ENCODE data around the gene BCAT1.

BCAT1 gene

GRCh38 chr12:24776861-24777260, 172.0 kb downstream of the BCAT1 start:
- no peak for FAIRE-seq
- no peak for DNase-seq (ENCODE audit: insufficient read length, low spot score)

DNA sequence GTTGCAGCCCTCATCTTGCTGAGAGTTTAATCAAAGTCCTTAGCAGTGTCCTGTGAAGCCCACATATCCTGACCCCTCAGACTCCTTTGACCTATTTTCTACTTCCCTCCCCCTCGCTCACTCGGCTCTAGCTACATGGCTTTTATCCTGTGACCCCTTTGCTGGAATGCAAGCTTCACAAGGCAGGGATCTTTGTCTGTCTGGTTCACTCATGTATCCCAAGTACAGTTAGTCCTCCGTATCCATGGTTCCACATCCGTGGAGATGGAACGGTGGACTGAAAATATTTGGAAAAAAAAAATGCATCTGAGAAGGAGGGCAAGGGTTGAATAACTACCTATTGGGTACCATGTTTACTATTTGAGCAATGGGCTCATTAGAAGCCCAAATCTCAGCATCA, 173.8 kb downstream of the BCAT1 start:
- no peak for FAIRE-seq
- no peak for DNase-seq (ENCODE audit: insufficient read length, low spot score)

GRCh38 chr12:24773996-24774395, 174.9 kb downstream of the BCAT1 start:
- no peak for FAIRE-seq
- DNase-seq (ENCODE audit: insufficient read length, low spot score), result no peak

- no peak for DNase-seq (ENCODE audit: insufficient read length, low spot score)
- FAIRE-seq, result no peak
Observed at GRCh38 chr12:24772813-24773212, 176.1 kb downstream of the BCAT1 start.

DNA sequence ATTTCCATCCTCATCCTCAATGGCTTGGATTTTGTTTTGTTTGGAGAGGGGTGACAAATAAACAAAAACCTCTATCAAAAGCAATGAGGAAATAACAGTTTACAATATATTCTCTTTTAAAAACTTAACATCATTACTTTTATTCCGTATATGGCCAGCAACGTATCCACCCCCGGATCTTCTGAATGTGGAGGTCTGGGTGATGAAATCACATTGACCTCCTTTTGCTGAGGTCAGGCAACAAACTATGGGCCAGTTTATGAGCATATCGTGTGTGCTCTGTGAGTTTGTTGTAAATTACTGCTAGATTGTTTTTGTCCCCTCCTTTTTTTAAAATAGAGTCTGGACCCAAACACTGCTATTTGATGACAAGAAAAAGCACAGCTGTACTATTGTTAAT, 178.1 kb downstream of the BCAT1 start:
- FAIRE-seq, result no peak
- no peak for DNase-seq (ENCODE audit: insufficient read length, low spot score)

GRCh38 chr12:24770334-24770733, 178.6 kb downstream of the BCAT1 start:
- DNase-seq (ENCODE audit: insufficient read length, low spot score) (no peak), FAIRE-seq (peak; percentile 4)

- no peak for FAIRE-seq
- DNase-seq (ENCODE audit: insufficient read length, low spot score), result no peak
Observed at GRCh38 chr12:24769682-24770081, 179.2 kb downstream of the BCAT1 start.

- FAIRE-seq (no peak), DNase-seq (ENCODE audit: insufficient read length, low spot score) (no peak)
Observed at GRCh38 chr12:24768415-24768814, 180.5 kb downstream of the BCAT1 start.

GRCh38 chr12:24767016-24767415, 181.9 kb downstream of the BCAT1 start:
- FAIRE-seq, result no peak

GRCh38 chr12:24764712-24765111, 184.2 kb downstream of the BCAT1 start:
- no peak for FAIRE-seq
- DNase-seq (ENCODE audit: insufficient read length, low spot score), result no peak

More at GRCh38 chr12:24767016-24767415, 181.9 kb downstream of the BCAT1 start:
- no peak for DNase-seq (ENCODE audit: insufficient read length, low spot score)

- DNase-seq (ENCODE audit: insufficient read length, low spot score) (no peak), FAIRE-seq (no peak)
Observed at GRCh38 chr12:24760606-24761378, 188.1 kb downstream of the BCAT1 start.

DNA sequence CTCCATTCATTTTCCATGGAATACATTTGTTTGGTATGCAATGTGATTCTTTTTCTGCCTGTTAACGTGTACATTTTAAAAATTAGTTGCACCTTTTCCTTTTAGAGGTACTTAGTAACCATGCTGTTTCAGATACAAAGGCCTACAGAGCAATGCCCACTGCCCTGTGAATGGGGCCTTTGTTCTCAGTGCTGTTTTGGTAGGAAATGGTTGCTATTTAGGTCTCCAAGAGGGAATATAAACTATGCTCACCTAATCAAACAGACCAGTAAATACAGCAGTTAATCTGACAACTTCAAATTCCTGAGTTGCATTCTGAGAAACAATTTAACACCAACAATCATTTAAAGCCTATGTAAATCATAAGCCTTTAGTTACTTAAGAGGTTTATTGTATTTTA, 188.7 kb downstream of the BCAT1 start:
- FAIRE-seq (no peak), DNase-seq (ENCODE audit: insufficient read length, low spot score) (no peak)
